HK-2 (cell line): Measurements from ENCODE around the gene DLG2.
A peak's percentile ranks its signal among the peaks of the same experiment; 100 is the strongest.

Experiments used
- DNase-seq: peaks from one replicate; pipeline ENCODE4 v3.0.0-alpha.2; 2018; ENCODE audit not compliant: unreplicated experiment

The DLG2 gene

DNA sequence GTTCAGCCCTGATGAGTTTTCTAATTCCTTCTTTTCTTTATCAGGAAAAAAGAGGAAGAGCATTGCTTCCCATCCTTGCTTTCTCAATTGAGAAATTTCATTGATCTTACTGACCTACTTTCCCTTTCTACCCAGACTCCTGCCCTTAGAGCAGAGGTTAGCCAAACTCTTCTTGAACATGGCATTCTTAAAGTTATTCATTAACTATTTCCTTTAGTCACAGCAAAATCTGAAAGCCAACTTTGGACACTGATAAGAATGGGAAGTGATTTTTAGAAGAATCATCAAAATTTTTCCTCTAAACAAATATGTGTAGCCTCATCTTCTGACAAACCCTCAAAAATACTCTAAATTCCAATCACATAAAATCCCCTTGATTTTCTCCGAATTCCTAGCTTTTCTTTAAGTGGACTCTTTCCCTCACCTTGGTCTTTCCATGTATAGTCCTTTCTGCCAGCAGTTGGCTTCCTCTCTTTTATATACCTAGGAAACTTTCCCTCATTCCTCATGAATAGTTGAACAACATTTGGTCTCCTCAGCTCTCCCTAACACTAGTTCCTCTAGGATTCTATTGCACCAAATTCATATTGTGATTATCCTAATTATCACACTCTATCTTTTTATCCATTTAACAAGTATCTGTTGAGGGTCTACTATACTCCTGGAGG is 1774.2 kb downstream of the DLG2 start:
- no peak for DNase-seq

DNA sequence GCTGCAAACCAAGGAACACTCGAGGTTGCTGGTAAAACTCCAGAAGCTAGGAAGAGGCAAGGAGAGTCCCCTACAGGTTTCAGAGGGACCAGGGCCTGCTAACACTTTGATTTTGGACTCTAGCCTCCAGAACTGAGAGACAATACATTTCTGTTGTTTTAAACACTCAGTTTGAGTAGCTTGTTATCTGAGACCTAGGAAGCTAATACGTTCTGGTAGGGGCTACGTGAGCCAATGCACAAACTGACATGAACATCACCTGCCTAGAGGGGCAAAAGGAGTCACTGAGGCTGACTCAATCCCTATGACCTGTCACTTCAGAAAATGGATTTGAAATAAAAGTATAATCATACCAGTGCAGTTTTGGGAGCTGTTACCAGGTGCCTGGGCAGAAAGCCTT is 1775.1 kb downstream of the DLG2 start:
- DNase-seq: no peak

DNA sequence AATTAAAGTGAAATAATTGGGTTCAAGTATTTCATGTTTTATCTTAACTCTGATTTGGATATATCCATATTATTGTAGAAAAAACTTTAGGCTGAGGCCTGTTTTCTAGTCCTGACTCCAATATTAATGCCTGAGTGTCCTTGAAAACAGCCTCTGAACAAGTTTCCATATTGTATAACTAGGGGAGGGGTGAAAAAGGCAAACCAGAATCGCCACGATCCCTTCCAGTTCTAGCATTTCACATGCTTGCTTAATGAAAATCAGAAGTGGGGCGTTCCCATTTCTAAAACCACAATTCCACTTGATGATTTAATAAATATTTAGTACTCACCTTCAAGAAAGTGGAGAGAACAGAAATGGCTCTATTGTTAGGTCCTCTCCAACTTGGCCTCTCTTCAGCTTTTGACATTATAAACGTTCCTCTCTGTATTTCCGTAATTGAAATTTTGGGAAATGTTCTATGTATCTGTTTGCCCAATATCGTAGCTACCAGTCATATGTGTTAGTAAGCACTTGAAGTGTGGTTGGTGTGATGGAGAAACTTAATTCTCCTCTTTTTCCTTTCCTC is 1779.6 kb downstream of the DLG2 start:
- no peak for DNase-seq

DNA sequence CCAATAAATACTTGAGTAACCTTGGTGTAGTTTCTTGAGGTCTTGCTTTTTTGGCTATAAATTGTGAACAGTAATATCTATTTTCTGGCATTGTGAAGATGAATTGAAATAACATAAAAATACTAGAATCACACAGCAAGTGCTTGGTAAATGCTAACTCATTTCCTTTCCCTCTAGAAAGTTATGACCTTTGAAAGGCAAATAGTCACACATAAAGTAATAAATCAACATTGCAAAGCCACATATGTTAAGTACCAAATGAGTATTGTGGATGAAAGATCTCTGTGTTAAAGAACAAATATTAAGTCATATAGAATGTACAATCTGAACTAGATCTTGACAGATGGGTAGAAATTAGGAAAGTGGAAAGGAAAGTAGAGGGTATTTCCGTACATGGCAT is 1781.3 kb downstream of the DLG2 start:
- no peak for DNase-seq

DNA sequence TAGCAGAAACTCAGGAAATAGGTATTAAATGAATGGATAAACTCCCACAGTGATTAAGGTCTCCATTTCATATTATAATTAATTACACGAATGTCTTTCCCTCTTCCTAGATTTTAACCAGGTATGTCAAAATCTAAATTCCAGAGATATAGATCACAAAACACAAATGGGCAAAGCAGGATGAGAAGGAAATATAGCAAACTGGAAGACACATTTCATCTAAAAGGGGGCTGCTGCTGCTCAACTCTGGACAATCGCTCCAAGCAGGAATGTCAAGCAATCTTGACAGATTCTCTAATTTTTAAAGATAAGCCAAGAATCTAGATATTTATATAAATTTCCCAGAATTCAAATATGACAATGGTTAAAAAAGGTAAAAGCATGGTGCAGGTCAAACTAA is 1786.8 kb downstream of the DLG2 start:
- DNase-seq: no peak

DNA sequence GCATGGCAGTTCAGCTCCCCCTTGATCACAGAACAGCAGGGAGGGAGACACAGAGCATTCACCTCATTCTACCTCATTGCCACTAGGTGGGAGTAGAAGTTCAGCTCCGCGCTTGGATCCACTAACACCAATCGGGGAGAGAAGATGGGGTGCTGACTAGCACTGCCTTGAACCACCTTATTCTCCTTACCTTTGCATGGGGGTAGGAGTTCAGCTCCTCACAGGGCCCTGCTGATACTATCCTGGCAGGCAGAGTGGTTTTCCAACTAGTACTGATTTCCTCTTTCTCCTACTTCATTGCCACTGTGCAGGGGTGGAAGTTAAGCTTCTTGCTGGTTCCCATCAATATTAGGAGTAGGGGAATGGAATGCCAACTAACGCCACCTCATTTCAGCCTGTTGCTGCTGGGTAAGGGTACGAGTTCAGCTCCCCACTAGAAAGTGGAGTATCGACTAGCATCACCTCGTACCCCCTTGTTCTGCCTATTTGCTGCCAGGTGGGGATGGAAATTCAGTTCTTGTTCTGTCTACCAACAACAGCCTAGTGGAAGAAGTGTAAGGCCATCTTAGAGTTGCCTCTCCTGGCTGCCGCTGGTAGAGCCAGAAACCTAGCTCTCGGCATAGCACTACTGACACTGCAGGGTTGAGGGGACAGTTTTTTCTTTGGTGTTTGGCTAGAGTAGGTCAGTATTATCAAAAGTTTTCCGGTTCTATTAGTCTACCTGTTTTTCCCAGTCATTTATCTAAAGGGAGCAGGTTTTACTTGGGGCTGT is 1790.1 kb downstream of the DLG2 start:
- DNase-seq: peak; percentile 12

DNA sequence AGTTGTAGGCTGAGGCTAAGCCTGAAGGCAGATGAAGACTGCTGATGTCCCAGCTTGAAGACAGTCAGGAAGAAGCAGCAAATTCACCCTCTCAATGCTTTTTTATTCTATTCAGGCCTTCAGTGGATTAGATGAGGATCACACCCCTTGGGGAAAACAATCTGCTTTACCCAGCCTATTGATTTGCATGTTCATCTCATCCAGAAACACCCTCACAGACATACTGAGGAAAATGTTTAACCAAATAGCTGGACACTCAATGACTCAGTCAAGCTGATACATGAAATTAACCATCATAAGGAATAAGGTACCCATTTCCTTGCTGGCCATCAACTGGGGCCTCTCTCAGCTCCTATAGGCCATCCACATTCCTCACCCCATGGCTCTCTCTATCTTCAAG is 1791.1 kb downstream of the DLG2 start:
- no peak for DNase-seq

DNA sequence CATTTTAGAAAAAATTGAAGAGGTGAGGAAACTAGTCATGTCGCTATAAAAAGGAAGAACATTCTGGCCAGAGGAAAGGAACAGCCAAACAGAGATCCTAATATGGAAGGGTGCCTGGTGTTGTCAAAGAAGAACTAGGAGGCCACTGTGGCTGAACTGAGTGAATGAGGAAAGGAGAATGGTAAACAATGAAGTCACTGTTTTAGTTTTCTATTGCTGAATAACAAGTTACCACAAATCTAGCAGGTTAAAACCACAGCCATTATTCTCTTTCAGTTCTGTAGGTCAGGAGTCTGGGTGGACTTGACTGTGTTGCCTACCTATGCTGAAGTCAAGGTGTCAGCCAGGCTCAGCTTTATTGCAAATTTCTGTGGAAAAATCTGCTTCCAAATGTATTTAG is 1791.7 kb downstream of the DLG2 start:
- DNase-seq: no peak

DNA sequence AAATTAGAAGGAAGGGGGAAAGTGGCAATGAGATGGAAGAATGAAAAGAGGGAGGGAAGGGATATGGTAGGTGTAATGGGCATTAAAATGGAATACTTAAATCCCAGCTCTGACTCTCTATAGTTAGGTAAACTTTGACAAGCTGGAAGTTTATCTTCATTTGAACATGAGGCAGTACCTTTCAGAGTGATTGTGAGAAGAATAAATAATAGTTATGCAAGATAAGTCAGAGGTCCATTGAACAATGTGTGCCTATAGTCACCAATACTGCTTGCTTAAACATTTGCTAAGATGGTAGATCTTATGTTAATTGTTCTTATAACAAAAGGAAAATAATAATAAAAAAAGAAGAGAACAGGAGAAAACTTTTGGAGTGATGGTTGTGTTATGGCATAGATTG is 1795.2 kb downstream of the DLG2 start:
- DNase-seq: no peak

DNA sequence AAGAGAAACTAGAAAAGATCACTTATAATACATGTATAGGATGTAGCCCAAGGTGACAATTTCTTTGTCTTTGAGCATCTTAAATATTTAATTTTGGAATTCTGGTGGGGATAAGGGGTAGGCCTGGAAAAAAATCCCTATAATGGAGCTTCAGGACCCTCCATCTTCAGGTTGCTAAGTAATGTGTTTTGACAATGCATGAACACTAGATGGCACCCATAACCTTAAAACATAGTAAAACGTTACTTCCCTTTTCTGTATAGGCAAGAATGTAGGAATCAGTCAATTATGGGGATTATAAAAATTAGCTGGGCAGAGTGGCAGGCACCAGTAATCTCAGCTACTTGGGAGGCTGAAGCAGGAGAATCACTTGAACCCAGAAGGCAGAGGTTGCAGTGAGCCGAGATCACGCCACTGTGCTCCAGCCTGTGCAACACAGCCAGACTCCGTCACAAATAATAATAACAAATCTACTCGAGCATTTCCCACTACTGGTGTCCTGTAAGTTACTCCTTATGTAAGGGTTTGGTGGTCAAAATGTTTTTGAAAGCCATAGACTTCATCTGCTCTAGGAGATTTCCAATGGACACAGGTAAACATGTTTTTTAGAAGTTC is 1799.1 kb downstream of the DLG2 start:
- no peak for DNase-seq

DNA sequence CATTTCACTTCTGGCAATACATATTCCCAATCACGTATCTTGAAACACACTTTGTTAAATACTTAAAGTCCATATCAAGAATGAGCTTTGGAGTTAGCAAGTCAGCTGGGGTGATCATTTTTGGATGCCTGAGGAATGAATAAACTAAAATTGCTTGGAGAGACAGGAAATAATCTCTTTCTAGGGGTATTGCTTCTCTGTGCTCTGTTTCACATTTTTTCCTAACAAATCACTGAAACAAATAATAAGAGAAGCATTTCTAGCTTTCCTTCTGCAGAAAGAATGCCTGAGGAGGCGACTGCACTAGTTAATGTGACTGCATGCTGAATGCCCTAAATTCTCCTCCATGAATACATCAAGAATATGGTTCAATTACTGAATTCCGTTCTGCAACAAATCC is 1799.6 kb downstream of the DLG2 start:
- no peak for DNase-seq

DNA sequence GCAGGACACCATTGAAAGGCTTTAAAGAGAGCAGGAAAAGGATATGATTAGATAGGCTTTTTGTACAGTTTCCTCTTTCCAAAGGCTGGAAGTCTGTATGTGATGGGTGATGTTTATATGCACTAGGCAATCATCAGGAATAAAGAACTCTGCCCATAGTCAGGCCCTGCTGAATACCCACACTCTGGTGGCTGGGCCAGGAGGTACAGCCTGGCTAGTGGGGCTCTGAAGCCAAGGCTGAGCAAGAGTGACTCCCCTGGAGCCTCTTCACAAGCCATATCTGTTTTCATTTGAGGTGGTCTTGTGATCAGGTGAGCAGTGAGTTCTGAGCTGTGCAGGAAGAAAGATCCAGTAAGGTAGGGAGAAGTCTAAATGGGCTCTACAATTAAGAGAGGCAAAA is 1801.1 kb downstream of the DLG2 start:
- DNase-seq: no peak

DNA sequence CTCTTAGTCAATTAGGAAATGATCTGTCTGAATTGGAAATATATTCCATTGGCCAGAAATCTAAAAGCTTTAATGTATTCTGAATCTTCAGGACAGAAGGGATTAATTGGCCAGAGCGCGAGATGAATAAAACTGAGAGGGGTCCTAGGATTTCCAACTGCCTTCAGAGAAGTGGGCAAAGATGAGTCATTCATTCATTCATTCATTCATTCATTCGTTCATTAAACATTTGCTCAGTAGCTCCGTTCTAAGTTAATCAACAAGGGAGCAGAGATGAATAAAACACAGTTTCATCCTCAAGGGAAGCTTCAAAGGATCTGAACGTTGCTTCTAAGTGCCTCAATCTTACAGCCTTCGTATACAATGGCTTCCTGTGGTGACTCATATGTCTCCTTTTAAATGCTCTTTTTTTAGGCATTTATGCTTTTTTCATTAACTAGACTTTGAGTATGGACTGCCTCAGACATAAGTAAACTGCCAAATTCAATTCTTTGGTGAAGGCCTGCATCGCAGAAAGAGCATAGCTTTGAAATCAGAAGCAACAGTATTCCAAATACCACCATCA is 1803.6 kb downstream of the DLG2 start:
- DNase-seq: no peak

DNA sequence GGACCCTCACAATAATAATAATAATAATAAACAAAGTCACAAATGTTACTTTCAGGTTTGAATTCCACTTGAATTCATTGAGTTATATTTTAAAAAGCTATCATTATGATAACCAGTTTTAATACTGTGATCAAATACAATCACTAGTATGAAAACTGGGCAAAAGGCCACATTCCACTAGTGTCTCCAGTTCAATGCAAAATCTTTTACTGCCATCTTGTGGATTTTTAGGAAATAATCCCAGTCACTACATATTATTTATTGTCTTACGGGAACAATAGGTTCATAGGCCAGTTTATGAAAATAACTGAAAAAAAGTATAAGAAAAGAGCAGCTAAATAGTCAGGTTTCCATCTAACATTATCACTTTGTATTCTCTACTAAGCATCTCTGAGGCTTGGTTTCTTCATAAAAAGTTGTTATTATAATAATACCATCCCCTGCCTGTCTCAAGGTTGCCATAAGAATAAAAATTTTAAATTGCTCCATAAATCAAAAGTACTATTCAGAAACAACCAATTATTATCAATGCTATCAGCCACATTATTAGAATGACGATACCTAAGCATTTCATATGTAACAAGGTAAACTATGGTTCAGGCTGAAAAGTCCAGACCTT is 1807.1 kb downstream of the DLG2 start:
- no peak for DNase-seq

DNA sequence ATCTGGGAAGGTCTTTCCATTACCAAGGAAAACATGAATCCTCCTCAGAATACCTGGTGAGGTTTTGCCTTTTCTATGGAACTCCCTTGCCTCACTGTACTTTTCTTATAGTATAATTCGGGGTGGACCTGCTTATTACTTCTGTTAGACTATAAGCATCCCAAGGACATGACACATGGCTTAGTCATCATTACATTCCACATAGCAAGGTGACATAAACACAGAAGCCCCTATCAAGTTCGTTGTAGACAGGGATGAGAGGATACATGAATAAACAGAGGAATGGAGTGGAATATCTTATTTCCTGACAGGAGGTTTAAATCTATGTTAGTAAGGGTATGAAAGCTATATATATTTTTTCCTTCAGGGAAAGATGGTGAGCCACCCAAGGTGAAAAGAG is 1808.8 kb downstream of the DLG2 start:
- no peak for DNase-seq

DNA sequence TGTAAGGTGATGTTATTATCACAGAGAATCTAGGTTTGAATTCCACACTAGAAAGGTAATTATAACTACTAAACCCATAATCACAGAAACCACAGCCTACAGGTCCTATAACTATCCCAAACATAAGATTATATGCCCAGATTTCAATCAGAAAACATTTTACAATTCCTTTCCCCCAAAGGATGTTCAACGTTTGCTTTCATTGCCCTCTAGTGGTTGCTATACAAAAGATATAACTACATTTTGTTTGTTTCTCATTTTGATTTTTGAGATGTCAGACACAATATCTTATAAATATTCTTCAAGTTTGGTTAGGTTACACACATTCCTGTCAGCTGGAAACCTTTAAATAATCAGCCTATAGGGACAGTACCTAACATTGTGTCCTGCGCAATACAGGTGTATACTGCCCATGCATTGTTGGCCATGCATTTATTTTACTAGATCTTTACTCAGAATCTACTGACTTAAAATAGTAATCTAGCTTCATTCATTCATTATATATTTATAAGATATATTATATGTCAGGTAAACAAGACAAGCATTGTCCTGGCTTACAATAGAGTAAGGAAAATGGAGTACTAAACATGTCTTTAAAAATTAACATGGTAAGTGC is 1810.5 kb downstream of the DLG2 start:
- no peak for DNase-seq

DNA sequence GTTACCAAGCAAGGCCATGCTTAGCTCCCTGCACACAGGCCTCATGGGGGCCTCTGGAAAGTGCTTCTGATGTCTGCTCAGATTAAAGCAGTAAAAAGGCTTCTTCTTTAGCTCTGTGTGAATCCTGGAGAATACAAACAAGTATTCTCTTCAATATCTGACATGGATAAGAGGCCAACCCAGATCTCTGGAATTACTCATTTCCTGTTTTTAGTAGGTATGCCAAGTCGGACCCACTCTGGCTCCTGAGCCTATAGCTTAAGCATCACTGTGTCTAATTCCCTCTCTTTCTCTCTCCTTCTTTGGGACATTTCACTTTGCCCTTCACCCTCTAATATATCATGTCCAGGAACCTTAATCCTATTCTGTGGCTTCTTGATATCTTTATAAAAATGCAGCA is 1811.4 kb downstream of the DLG2 start:
- no peak for DNase-seq

DNA sequence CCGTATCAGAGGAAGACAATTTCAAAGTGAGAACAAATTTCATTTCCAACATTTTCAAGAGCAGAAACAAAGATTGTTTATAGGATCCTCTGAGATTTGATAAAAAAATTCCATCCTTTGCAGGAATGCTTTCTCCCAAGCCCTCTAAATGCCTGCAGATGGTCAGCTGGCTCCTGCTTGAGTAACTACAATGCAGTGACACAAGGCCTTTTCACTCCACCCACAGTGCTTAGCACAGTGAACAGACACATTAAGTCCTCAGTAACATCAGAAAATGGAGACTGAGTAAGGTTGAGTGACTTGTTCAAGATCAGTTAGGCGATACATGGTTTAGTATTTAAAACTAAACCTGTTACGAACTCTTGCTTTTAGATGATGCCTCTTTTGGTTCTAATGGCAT is 1813.8 kb downstream of the DLG2 start:
- no peak for DNase-seq

DNA sequence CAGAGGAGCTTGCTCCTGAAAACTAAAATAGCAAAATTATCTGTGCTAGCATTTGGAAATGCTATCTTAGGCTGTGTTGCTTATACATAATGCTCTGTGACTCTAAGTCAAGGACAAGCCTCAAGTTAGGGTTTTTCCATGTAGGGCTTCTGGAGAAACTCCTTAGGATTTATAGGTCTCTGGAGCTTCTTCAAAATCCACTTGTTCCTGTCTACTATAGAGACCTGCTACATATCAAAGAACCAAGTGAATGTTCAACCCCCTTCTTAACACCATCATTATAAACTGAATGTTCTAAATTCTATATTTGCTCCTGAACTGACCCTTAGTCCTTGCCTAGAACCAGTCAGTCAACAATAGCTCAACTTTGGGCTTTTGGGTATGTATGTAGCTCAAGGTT is 1817.9 kb downstream of the DLG2 start:
- DNase-seq: no peak

DNA sequence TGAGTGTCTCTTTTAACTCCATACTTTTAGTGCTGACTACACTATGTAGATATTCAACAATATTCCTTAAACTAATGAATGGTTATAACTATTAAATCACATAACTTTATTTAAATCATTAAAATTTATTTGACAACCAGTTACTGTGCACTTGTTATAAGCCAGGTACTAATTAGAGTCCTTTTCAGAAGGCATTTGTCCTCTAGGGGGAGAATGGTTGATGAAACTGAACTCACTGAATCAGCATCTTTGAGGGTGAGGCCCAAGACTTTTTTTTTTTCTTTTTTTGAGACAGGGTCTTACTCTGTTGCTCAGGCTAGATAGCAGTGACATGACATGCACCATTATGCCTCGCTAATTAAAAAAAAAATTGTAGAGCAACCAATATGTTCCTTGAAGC is 1825.3 kb downstream of the DLG2 start:
- no peak for DNase-seq

DNA sequence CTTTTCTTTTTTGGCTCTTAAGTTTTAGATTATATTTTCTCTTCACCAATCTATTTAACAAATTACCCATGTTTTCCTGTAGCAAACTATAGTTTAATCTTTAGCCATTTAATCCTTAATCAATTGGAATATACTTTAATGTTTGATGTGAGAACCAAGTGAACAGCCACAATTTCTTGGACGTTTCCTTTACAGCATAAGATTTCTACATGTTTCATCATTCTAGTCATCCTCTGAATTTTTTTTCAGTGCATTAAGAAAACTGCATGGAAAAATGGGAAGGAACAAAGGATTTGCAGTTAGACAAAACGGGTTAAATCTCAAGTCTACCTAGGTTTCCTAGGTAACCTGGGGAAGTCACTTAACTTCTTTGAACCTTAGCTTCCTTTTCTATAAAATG is 1833.8 kb downstream of the DLG2 start:
- no peak for DNase-seq

DNA sequence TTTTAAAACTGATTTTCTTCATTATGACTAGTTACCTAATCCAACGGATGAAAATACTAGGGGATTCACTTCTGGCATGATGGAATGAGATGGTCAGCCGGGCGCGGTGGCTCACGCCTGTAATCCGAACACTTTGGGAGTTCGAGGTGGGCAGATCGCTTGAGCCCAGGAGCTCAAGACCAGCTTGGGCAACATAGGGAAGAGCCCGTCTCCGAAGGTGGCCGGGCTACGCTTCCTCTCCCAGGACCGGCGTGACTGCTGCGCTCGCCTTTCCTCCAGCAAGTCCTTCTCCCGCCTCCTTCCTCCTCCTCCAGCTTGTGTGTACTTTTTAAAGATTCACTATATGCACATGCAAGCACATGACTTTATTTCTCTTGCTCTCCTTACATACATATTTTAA is 1835.6 kb downstream of the DLG2 start:
- no peak for DNase-seq
